Measurements from ENCODE around the gene FAM13A.

Gene FAM13A

DNA sequence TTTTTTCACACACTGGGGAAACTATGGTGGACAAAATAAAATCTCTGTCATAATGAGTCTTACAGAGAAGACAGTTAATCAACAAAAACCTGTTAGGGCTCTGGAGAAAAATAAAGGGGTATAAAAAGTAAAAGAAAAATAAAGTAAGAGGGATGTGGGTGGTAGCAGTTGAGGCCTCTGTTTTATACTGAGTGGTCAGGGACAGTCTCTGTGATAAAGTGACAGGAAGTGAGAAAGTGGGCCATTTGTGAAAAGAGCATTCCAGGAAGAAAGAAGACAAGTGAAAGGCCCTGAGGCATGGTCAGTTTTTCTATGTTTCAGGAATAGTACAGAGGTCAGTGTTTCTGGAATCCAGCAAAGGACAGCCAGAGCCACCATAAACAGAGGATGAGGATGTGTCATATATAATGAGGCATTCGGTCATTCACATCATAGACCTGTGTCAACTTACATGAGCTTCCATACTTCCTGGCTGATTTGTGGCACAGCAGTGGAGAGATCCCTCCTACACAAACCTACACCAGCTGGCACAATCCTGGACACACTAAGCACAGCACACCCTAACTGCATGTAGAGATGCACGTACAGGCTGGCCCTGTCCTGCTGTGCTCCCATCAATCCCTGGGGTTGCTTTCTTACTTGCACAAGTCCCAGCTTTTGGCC, 295.0 kb downstream of the FAM13A start:
- DNase-seq = no peak

GRCh38 chr4:88761342-88761741, 295.6 kb downstream of the FAM13A start:
- DNase-seq = no peak

DNA sequence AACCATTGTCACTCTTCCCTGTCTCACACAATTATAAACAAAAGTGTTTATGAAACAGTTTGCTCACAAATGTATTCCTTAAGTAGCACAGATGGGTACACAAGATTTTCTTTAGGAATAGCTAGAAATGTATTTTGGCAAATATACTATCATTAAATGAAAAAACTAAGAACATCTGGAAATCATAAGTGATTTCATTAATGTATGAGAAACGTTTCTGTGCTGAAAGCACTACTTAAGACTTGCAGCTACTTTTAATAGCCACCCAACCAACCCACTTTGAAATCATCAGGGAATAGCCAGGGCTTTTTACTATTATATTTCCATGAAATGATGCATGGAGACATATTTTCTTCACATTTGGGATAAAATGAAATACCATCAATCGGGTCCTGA, 297.1 kb downstream of the FAM13A start:
- no peak for DNase-seq

- no peak for DNase-seq
These were observed 297.7 kb downstream of the FAM13A start for GRCh38 chr4:88759039-88759894.

DNA sequence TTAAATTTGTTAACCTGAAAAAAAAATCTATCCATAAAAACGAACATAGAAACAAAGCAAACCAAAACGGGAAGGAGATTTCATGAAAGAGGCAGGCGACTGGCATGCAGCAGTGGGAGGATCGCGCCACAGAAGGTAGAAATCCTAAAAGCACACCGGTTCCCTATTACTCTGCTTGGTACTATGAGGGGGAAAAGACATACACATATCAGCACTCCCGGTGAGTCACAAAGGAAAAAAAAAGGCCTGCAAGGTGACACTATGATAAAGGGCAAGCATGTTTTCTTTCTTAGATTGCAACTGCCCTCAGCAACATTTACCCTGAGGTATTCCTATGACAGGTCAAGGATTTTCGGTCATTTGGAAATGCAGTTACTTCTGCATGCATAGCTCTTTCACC, 298.7 kb downstream of the FAM13A start:
- DNase-seq = no peak

DNA sequence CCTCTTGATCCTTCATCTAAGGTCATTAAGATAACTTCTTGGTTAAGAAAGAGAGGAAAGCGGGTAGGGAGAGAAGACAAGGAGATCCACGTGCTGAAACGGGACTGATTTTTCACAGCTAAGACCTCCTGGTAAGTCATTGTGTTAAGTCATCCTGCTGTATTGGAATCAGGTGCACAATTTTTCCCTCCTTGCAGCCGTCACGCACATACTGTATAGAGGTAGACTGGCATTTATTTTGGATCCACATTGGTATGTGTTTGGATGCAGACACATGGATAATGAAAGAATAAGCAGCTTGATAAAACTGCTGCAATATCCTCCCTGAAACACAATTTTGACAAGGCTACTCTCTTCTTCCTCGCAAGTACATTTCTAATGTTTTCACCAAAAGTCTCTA, 299.2 kb downstream of the FAM13A start:
- no peak for DNase-seq

DNA sequence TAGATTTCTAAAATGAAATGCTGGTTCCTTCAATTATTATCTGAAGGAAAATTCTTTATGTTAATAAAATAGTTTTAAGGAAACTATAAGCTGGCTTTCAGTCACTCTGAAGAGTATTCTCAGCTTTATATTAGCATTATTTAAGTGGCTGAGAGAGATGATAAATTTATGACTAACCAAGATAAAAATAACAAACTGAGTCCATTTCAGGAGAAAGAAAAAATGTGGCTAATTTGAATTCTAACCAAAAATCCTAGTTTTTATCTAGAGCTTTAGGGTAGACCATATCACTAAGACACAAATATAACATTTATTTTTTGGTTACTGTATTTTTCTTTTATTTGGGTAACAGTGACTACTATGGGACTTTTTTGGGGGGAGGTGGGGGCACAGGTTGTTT, 299.9 kb downstream of the FAM13A start:
- DNase-seq = no peak

- DNase-seq = no peak
These were observed 300.8 kb downstream of the FAM13A start for GRCh38 chr4:88756149-88756548.

DNA sequence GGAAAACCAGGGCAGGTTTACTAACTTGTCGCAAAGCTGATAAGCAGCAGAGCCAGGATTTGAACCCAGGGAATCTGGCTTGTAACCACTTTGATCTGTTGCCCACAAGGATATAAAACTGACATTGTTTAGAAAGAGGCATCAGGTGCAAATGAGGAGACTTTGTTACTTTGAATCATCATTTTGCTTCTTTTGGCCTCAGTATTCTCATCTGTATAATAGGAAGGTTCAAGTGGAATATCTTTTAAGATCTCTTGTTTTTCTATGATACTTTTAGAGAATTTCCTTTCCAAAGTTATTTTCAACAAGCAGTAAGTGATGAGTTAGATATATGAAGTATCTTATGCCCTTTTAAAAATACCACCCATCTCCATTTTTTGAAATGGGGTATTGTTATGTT, 301.5 kb downstream of the FAM13A start:
- DNase-seq = no peak

DNA sequence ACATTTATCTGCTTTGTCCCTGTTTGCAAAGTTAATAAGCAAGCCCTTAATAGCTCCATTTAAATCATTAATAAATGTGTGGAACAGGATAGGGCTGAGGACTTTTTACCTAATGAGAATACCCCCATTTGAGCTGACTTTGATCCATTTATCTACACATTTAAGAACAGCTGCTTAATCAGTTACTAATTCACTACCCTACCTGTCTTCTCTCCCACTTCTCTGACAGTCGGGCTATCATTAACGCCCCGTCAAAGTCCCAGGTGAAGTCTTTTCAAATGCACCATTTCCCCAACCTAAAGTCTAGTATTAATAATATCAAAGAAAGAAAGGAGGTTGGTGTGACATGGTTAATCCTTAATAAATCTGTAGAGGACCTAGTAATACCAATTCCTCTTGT, 302.2 kb downstream of the FAM13A start:
- no peak for DNase-seq

- DNase-seq = no peak
These were observed 303.1 kb downstream of the FAM13A start for GRCh38 chr4:88753658-88754571.

DNA sequence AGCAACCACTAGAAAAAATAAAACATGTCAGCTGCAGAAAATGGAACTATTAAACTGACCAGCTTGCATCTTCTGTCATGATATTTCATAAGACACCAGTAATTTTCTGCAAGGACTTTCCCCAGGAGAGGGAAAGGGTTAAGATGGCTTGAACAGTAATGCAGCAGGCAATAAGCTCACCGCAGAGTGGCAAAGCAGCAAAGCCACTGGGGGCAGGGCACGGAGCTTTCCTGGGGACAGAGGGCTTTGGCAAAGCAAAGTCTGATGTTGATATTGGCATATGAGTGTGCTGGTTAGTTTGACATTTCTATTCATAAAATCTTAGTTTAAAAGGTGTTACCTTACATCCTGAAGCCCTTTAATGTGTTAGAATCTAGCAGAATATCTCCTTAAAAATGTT, 304.2 kb downstream of the FAM13A start:
- DNase-seq = no peak

GRCh38 chr4:88752076-88752463, 304.9 kb downstream of the FAM13A start:
- DNase-seq = no peak

DNA sequence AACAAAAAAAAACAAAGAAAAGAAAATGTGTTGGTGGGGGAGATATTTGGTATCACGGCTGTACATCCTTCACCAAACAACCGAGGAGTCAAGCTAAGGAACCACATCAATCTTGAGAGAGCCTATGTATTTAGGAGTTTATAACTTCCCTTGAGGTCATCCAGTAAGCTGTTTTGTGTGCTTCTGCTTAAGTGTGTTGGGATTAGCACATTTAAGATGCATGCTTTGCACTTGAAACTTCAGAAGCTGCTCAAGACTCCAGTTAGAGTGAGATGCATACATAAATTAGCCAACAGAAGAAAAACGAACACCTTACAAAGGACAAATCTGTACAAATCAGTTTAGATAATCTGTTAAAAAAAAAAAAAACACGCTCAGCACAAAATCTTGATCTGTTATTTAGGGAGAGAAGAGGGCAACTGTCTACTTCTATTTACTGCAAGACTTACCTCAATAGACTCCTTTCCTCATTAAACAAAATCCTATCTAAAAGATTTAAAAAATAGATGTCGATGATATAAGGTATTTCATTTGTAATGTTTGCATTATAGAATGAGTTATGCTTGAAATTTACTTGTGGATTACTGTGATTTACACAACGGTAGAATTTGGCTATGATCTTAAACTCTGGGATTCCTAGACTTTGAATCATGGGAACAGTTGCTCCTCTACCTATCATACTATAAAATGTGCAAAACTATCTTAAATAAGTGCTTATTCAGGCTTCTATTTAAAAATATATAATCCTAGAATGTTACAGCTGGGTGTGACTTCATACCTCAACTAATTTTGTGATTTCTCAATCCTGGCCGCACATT, 305.5 kb downstream of the FAM13A start:
- DNase-seq = no peak

DNA sequence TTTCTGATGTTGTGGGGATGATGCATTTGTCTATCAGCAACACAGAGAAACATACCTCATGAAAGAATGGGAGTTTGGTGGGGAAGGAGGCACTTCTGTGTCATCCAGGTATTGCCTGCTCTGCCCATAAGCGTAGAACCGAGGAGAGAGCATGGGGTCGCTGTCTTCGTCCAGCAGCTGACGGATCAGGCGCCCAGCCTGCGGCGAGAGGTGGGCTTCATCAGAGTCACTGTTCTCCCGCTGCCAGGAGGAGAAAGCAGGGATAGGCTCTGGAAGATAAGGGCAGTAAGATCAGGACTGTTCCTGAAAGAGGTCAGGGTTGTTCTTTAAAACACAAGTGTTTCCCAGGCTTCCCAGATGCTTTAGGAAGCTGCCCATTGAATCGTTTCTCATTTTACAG, 306.6 kb downstream of the FAM13A start:
- DNase-seq = no peak

DNA sequence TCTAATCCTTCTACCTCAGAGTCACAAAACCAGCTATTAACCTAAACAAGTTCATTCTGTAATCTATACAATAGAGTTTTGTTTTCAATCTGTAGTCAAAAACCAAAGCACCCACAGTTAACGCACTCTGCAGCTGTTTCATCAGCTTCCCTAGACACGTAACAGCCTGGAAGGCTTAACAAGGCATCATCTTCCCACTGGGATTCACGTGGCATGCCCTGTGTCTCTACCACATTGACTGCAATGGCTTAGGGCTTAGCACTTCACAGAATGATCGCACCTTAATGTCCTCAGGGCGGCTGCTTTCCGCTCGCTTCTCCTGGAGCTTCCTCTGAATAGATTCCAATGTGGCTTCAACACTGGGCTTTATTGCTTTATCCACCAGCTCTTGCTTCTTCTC, 309.6 kb downstream of the FAM13A start:
- DNase-seq = no peak

DNA sequence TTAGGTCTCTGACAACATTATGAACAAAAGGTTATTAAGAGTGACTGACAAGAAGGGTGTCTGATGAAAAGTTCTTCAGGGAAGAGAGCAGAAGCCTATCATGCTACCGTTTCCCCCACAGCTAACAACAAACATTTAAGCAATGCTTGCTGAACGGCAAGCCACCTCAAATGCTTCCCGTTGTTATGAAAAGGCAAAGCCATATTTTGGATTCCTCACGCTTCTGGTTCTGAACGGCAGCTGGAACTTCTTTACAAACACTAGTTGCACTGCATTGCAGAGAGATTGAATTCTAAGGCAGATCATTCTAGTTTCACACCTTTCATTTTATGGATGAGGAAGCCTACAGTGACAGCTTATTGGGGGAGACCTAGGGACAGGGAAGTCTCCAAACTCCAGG, 310.8 kb downstream of the FAM13A start:
- no peak for DNase-seq

- DNase-seq = no peak
These were observed 311.3 kb downstream of the FAM13A start for GRCh38 chr4:88745581-88746163.

- no peak for DNase-seq
These were observed 311.8 kb downstream of the FAM13A start for GRCh38 chr4:88745175-88745574.

GRCh38 chr4:88744609-88745008, 312.4 kb downstream of the FAM13A start:
- no peak for DNase-seq

DNA sequence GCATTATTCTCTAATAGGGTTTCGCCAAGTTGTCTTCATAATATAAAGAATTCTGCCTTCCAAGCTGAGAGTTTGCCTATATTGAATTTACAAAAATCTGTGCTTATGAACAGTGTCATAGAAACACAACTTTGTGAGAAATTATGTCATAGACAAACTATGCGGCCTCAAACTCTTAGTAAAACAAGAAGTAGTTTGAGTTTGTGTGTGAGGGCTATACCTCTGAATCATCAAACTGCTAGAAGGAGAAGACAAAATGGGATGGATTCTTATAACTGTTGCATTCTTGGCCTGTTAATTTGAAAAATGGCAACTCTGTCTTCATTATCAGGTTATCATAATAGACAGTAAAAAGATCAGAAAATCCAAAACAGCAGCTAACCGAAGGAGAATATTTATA, 313.3 kb downstream of the FAM13A start:
- peak; percentile 57 for DNase-seq

GRCh38 chr4:88742561-88742960, 314.4 kb downstream of the FAM13A start:
- DNase-seq = no peak

All from NCI-H226 (cell line).